ENCODE results near the gene RIN3.
"Not testable (repeated sequence)": the region's sequence is repeated elsewhere in the genome, so short reads cannot be mapped to it uniquely, and the experiment has no call there.

RIN3 gene

GRCh38 chr14:92531106-92531873, 17.7 kb downstream of the RIN3 start:
- no peak for FAIRE-seq

GRCh38 chr14:92532490-92533163, 19.0 kb downstream of the RIN3 start:
- FAIRE-seq: no peak

GRCh38 chr14:92534932-92535643, 21.5 kb downstream of the RIN3 start:
- FAIRE-seq: no peak

GRCh38 chr14:92536231-92536630, 22.6 kb downstream of the RIN3 start:
- FAIRE-seq: not testable (repeated sequence)

GRCh38 chr14:92538412-92538985, 24.9 kb downstream of the RIN3 start:
- FAIRE-seq: no peak

- FAIRE-seq: no peak
Measured at GRCh38 chr14:92539419-92539818, 25.8 kb downstream of the RIN3 start.

GRCh38 chr14:92539875-92540274, 26.3 kb downstream of the RIN3 start:
- no peak for FAIRE-seq

- no peak for FAIRE-seq
Measured at GRCh38 chr14:92540472-92541048, 27.0 kb downstream of the RIN3 start.

- no peak for FAIRE-seq
Measured at GRCh38 chr14:92542766-92543554, 29.4 kb downstream of the RIN3 start.

GRCh38 chr14:92544051-92544720, 30.6 kb downstream of the RIN3 start:
- no peak for FAIRE-seq

GRCh38 chr14:92546347-92547053, 32.9 kb downstream of the RIN3 start:
- no peak for FAIRE-seq

- FAIRE-seq: no peak
Measured at GRCh38 chr14:92549105-92549858, 35.7 kb downstream of the RIN3 start.

- FAIRE-seq: no peak
Measured at GRCh38 chr14:92549859-92550230, 36.3 kb downstream of the RIN3 start.

GRCh38 chr14:92551044-92551841, 37.7 kb downstream of the RIN3 start:
- no peak for FAIRE-seq

- no peak for FAIRE-seq
Measured at GRCh38 chr14:92552066-92552465, 38.5 kb downstream of the RIN3 start.

GRCh38 chr14:92553438-92553837, 39.9 kb downstream of the RIN3 start:
- FAIRE-seq: no peak

- no peak for FAIRE-seq
Measured at GRCh38 chr14:92555465-92556111, 42.0 kb downstream of the RIN3 start.

GRCh38 chr14:92556255-92556741, 42.7 kb downstream of the RIN3 start:
- FAIRE-seq: no peak
